Suprapubic skin (tissue), 4 donors: ENCODE results near the gene ESYT1. TPM values are rescaled to one million over a fixed set of nuclear protein-coding genes. Genes with fewer than 3 reads are reported as not detected.

Source experiments
- DNase-seq, 2 donors: peaks; one replicate each; pipeline ENCODE4 v3.0.0-alpha.2; 2019; ENCODE audit warnings: low spot score in 2 of 2
- H3K27ac ChIP-seq: fragments of 200-600 bp; sonication (generic); one replicate; pipeline ENCODE4 v1.5.1; 2019
- H3K27me3 ChIP-seq: fragments of 200-600 bp; sonication (generic); one replicate; pipeline ENCODE4 v1.5.1; 2019
- H3K36me3 ChIP-seq: fragments of 200-600 bp; sonication (generic); one replicate; pipeline ENCODE4 v1.5.1; 2019
- H3K4me1 ChIP-seq: fragments of 200-600 bp; sonication (generic); one replicate; pipeline ENCODE4 v1.5.1; 2019
- H3K4me3 ChIP-seq: fragments of 200-600 bp; sonication (generic); one replicate; pipeline ENCODE4 v1.5.1; 2019; ENCODE audit warnings: mild to moderate bottlenecking
- H3K9me3 ChIP-seq: fragments of 200-600 bp; sonication (generic); one replicate; pipeline ENCODE4 v1.5.1; 2019
- CTCF ChIP-seq, 2 donors: fragments of 200-600 bp in 1 of 2; fragments of 450-650 bp in 1 of 2; sonication (generic) in 1 of 2; IDR thresholded peaks; one replicate each; pipeline ENCODE4 v1.5.1; 2016 to 2019; ENCODE audit warnings: antibody characterized with exemption in 2 of 2, mild to moderate bottlenecking in 1 of 2, moderate library complexity in 1 of 2
- EP300 ChIP-seq: sonication (generic); formaldehyde crosslinking; IDR thresholded peaks from one replicate; pipeline ENCODE4 v1.6.1; 2017; ENCODE audit warnings: antibody characterized with exemption
- POLR2A ChIP-seq, 2 donors: fragments of 450-650 bp; IDR thresholded peaks; one replicate each; pipeline ENCODE4 v1.6.1; 2017; ENCODE audit warnings: antibody characterized with exemption in 2 of 2, mild to moderate bottlenecking in 2 of 2, moderate library complexity in 2 of 2
- POLR2AphosphoS5 ChIP-seq, 3 donors: sonication (generic); formaldehyde crosslinking; IDR thresholded peaks; one replicate each; pipeline ENCODE4 v1.6.1; 2017; ENCODE audit warnings: antibody characterized with exemption in 3 of 3
- WGBS: methylation state at CpG from one replicate; pipeline ENCODE4 v1.1.5; 2018; 5-methylcytosine and 5-hydroxymethylcytosine counted together
- total RNA-seq, 4 donors: library from RNA; depleted of rRNA; stranded (reverse); fragments of >200 nt; gene quantifications; one replicate each; pipeline ENCODE4 v1.1.0, GENCODE V29; 2016

The ESYT1 gene
- total RNA-seq, 4 donors from 2014 or later, result 73.1 to 128 (median 103) TPM

GRCh38 chr12:56086096-56086495 is 42.0 kb upstream of the ESYT1 start:
- 62% methylated on average over 3 of the region's 3 CpGs for WGBS
- Histone ChIP-seq H3K4me1 (peaks cover 27% of the 10 kb centered on the region), H3K9me3 (no peaks in the 10 kb centered on the region), H3K27ac (peak overlapping the region; percentile 36), H3K4me3 (no peak overlapping the region), H3K27me3 (no peaks in the 10 kb centered on the region), H3K36me3 (peaks cover 14% of the 10 kb centered on the region)
- DNase-seq, result no peak
- no peak for TF ChIP-seq POLR2AphosphoS5 (IDR thresholded peaks at IDR 0.05)
- no peak for TF ChIP-seq CTCF (IDR thresholded peaks at IDR 0.05)
- no peak for TF ChIP-seq EP300
- no peak for TF ChIP-seq POLR2A (IDR thresholded peaks at IDR 0.05)

GRCh38 chr12:56086608-56087007 is 41.5 kb upstream of the ESYT1 start:
- 90% methylated on average over 6 of the region's 6 CpGs for WGBS
- TF ChIP-seq EP300 (no peak), POLR2A (IDR thresholded peaks at IDR 0.05) (no peak), POLR2AphosphoS5 (IDR thresholded peaks at IDR 0.05) (no peak), CTCF (IDR thresholded peaks at IDR 0.05) (no peak)
- Histone ChIP-seq H3K4me1 (peaks cover 23% of the 10 kb centered on the region), H3K36me3 (peaks cover 14% of the 10 kb centered on the region), H3K4me3 (no peak overlapping the region), H3K27me3 (no peaks in the 10 kb centered on the region), H3K27ac (peak overlapping the region; percentile 36), H3K9me3 (no peaks in the 10 kb centered on the region)
- no peak for DNase-seq

GRCh38 chr12:56087220-56087619 is 40.8 kb upstream of the ESYT1 start:
- peaks cover 14% of the 10 kb centered on the region for H3K36me3 ChIP-seq
- peak overlapping the region; percentile 36 for H3K27ac ChIP-seq
- WGBS, result 75% methylated on average over 6 of the region's 6 CpGs
- no peak overlapping the region for H3K4me3 ChIP-seq
- no peak for DNase-seq
- no peak for TF ChIP-seq POLR2AphosphoS5 (IDR thresholded peaks at IDR 0.05)
- no peak for TF ChIP-seq CTCF (IDR thresholded peaks at IDR 0.05)
- TF ChIP-seq POLR2A (IDR thresholded peaks at IDR 0.05), result no peak
- no peak for TF ChIP-seq EP300
- no peaks in the 10 kb centered on the region for H3K27me3 ChIP-seq
- no peaks in the 10 kb centered on the region for H3K9me3 ChIP-seq
- peaks cover 18% of the 10 kb centered on the region for H3K4me1 ChIP-seq

- H3K4me1 ChIP-seq, result peaks cover 2% of the 10 kb centered on the region
- H3K36me3 ChIP-seq, result peaks cover 67% of the 10 kb centered on the region
- H3K9me3 ChIP-seq, result no peaks in the 10 kb centered on the region
- no peak for DNase-seq
- TF ChIP-seq CTCF (IDR thresholded peaks at IDR 0.05) (no peak), EP300 (no peak), POLR2AphosphoS5 (IDR thresholded peaks at IDR 0.05) (no peak), POLR2A (IDR thresholded peaks at IDR 0.05) (no peak)
- no peak overlapping the region for H3K27ac ChIP-seq
- 93% methylated on average over 6 of the region's 6 CpGs for WGBS
- H3K27me3 ChIP-seq, result no peaks in the 10 kb centered on the region
- H3K4me3 ChIP-seq, result no peak overlapping the region
Observed at GRCh38 chr12:56097738-56098137, 30.3 kb upstream of the ESYT1 start.

- no peak overlapping the region for H3K4me3 ChIP-seq
- WGBS, result 79% methylated on average over 3 of the region's 3 CpGs
- no peaks in the 10 kb centered on the region for H3K27me3 ChIP-seq
- no peak for DNase-seq
- no peak for TF ChIP-seq POLR2A (IDR thresholded peaks at IDR 0.05)
- no peak for TF ChIP-seq EP300
- no peak for TF ChIP-seq POLR2AphosphoS5 (IDR thresholded peaks at IDR 0.05)
- no peak for TF ChIP-seq CTCF (IDR thresholded peaks at IDR 0.05)
- H3K36me3 ChIP-seq, result peaks cover 61% of the 10 kb centered on the region
- peaks cover 10% of the 10 kb centered on the region for H3K4me1 ChIP-seq
- no peak overlapping the region for H3K27ac ChIP-seq
- H3K9me3 ChIP-seq, result no peaks in the 10 kb centered on the region
Observed at GRCh38 chr12:56098592-56098991, 29.5 kb upstream of the ESYT1 start.
